Measurements from ENCODE around the gene CARD14.

Gene CARD14

GRCh38 chr17:80224683-80225082 lies 54.9 kb downstream of the CARD14 start:
- no peak for TF ChIP-seq CTCF (IDR thresholded peaks at IDR 0.05; ENCODE audit: insufficient read depth, low read depth, low read length, missing control alignments)
- no peak overlapping the region for H3K4me3 ChIP-seq (ENCODE audit: low read length)
- DNase-seq (ENCODE audit: low read depth): no peak

GRCh38 chr17:80225230-80225629 lies 55.4 kb downstream of the CARD14 start:
- DNase-seq (ENCODE audit: low read depth): no peak
- no peak for TF ChIP-seq CTCF (IDR thresholded peaks at IDR 0.05; ENCODE audit: insufficient read depth, low read depth, low read length, missing control alignments)
- no peak overlapping the region for H3K4me3 ChIP-seq (ENCODE audit: low read length)

GRCh38 chr17:80227156-80227555 lies 57.3 kb downstream of the CARD14 start:
- no peak for TF ChIP-seq CTCF (IDR thresholded peaks at IDR 0.05; ENCODE audit: insufficient read depth, low read depth, low read length, missing control alignments)
- DNase-seq (ENCODE audit: low read depth): no peak
- no peak overlapping the region for H3K4me3 ChIP-seq (ENCODE audit: low read length)

GRCh38 chr17:80227666-80228065 lies 57.8 kb downstream of the CARD14 start:
- DNase-seq (ENCODE audit: low read depth): no peak
- H3K4me3 ChIP-seq (ENCODE audit: low read length): no peak overlapping the region
- no peak for TF ChIP-seq CTCF (IDR thresholded peaks at IDR 0.05; ENCODE audit: insufficient read depth, low read depth, low read length, missing control alignments)

- TF ChIP-seq CTCF (IDR thresholded peaks at IDR 0.05; ENCODE audit: insufficient read depth, low read depth, low read length, missing control alignments): no peak
- DNase-seq (ENCODE audit: low read depth): no peak
- no peak overlapping the region for H3K4me3 ChIP-seq (ENCODE audit: low read length)
Measured at GRCh38 chr17:80228477-80228876, 58.6 kb downstream of the CARD14 start.

- H3K4me3 ChIP-seq (ENCODE audit: low read length): no peak overlapping the region
- no peak for TF ChIP-seq CTCF (IDR thresholded peaks at IDR 0.05; ENCODE audit: insufficient read depth, low read depth, low read length, missing control alignments)
- DNase-seq (ENCODE audit: low read depth): peak; percentile 18
Measured at GRCh38 chr17:80229011-80229410, 59.2 kb downstream of the CARD14 start.

GRCh38 chr17:80232438-80232837 lies 62.6 kb downstream of the CARD14 start:
- no peak for TF ChIP-seq CTCF (IDR thresholded peaks at IDR 0.05; ENCODE audit: insufficient read depth, low read depth, low read length, missing control alignments)
- DNase-seq (ENCODE audit: low read depth): no peak
- no peak overlapping the region for H3K4me3 ChIP-seq (ENCODE audit: low read length)
